K562 (cell line): ENCODE data around the gene MOB4.

Experiments
- CREM ChIP-seq: IDR thresholded peaks from 2 replicates; pipeline ENCODE4 v1.6.1; 2014; ENCODE audit warnings: antibody characterized with exemption, low read depth
- JUND ChIP-seq, 2 experiments: IDR thresholded peaks; 2 replicates in 1 of 2; 3 replicates in 1 of 2; pipeline ENCODE4 v1.6.1; 2011; ENCODE audit warnings: borderline replicate concordance in 2 of 2, low read depth in 2 of 2, low read length in 2 of 2, improper control_type of control experiment in 1 of 2, missing biosample characterization in 1 of 2, missing genetic modification characterization in 1 of 2, missing genetic modification reagents in 1 of 2
- KDM5B ChIP-seq: fragments of 200-600 bp; sonication (generic); IDR thresholded peaks from 2 replicates; pipeline ENCODE4 v1.6.1; 2012; ENCODE audit warnings: low read depth, mild to moderate bottlenecking, moderate library complexity, low read length, control low read depth, inconsistent platforms; ENCODE audit not compliant: insufficient replicate concordance
- MCM3 ChIP-seq: fragments of 450-650 bp; IDR thresholded peaks from 2 replicates; pipeline ENCODE4 v1.6.1; 2016
- NFIC ChIP-seq: fragments of 450-650 bp; IDR thresholded peaks from 2 replicates; pipeline ENCODE4 v1.6.1; 2017; ENCODE audit warnings: mild to moderate bottlenecking, inconsistent platforms
- NFRKB ChIP-seq: fragments of 450-650 bp; IDR thresholded peaks from 2 replicates; pipeline ENCODE4 v1.6.1; 2016; ENCODE audit warnings: low read depth
- SUPT5H ChIP-seq: fragments of 450-650 bp; IDR thresholded peaks from 2 replicates; pipeline ENCODE4 v1.6.1; 2016
- ZNF76 ChIP-seq: fragments of 250-450 bp; sonication (Bioruptor Pico); IDR thresholded peaks from 2 replicates; pipeline ENCODE4 v1.4.0; 2020; ENCODE audit warnings: mild to moderate bottlenecking, moderate library complexity, borderline replicate concordance
- TF ChIP-seq, protein P1 (sequence below), 3 experiments: IDR thresholded peaks in 2 of 3; conservative IDR thresholded peaks in 1 of 3; 2 replicates each; pipeline ENCODE4 v1.5.1; 2011 to 2012; ENCODE audit warnings: low read length in 3 of 3, mild to moderate bottlenecking in 3 of 3, control low read depth in 2 of 3, improper control_type of control experiment in 1 of 3, inconsistent platforms in 1 of 3, low read depth in 1 of 3, mixed read lengths in 1 of 3, moderate library complexity in 1 of 3; ENCODE audit not compliant: insufficient read depth in 2 of 3
- TF ChIP-seq, protein P2 (sequence below): fragments of 200-800 bp; sonication (Bioruptor generic); IDR thresholded peaks from 2 replicates; pipeline ENCODE4 v1.6.1; 2017; ENCODE audit warnings: missing genetic modification characterization, missing compliant biosample characterization

DNA sequence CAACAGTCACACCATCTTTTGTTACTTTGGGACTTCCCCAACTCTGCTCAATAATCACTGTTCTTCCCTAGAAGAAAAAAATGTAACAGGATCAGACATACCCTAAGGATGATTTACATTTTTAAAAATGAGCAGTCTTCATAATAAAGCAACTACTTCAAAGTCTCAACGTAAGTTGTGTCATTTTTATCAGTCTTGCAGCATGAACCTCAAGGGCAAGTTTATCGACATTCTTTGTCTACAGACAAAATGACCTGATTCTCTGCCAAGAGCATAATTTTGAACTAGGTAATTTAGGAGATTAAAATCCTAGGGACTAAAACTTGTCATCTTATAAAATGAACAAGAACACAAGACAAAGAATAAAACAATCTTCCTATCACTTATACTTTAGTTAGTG lies 18.5 kb upstream of the MOB4 start:
- TF ChIP-seq JUND (IDR thresholded peaks at IDR 0.05; ENCODE audit: borderline replicate concordance, low read depth, low read length) = no peak
- no peak for TF ChIP-seq JUND (tag; IDR thresholded peaks at IDR 0.05; ENCODE audit: borderline replicate concordance, low read depth, low read length)
- TF ChIP-seq NFRKB = no peak
- no peak for TF ChIP-seq KDM5B
- TF ChIP-seq, protein P1, sequence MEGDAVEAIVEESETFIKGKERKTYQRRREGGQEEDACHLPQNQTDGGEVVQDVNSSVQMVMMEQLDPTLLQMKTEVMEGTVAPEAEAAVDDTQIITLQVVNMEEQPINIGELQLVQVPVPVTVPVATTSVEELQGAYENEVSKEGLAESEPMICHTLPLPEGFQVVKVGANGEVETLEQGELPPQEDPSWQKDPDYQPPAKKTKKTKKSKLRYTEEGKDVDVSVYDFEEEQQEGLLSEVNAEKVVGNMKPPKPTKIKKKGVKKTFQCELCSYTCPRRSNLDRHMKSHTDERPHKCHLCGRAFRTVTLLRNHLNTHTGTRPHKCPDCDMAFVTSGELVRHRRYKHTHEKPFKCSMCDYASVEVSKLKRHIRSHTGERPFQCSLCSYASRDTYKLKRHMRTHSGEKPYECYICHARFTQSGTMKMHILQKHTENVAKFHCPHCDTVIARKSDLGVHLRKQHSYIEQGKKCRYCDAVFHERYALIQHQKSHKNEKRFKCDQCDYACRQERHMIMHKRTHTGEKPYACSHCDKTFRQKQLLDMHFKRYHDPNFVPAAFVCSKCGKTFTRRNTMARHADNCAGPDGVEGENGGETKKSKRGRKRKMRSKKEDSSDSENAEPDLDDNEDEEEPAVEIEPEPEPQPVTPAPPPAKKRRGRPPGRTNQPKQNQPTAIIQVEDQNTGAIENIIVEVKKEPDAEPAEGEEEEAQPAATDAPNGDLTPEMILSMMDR (IDR thresholded peaks at IDR 0.05 in 2 of 3, conservative IDR thresholded peaks at IDR 0.05 in 1 of 3; ENCODE audit: insufficient read depth in 2 of 3, low read depth in 1 of 3, low read length in 3 of 3) = no peak
- no peak for TF ChIP-seq SUPT5H
- no peak for TF ChIP-seq CREM
- no peak for TF ChIP-seq NFIC
- TF ChIP-seq, protein P2, sequence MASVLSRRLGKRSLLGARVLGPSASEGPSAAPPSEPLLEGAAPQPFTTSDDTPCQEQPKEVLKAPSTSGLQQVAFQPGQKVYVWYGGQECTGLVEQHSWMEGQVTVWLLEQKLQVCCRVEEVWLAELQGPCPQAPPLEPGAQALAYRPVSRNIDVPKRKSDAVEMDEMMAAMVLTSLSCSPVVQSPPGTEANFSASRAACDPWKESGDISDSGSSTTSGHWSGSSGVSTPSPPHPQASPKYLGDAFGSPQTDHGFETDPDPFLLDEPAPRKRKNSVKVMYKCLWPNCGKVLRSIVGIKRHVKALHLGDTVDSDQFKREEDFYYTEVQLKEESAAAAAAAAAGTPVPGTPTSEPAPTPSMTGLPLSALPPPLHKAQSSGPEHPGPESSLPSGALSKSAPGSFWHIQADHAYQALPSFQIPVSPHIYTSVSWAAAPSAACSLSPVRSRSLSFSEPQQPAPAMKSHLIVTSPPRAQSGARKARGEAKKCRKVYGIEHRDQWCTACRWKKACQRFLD = no peak
- no peak for TF ChIP-seq MCM3
- TF ChIP-seq ZNF76 = no peak
